Esophagus muscularis mucosa (tissue), 4 donors: ENCODE results near the gene CSRP3. TPM values are rescaled to one million over a fixed set of nuclear protein-coding genes. Genes with fewer than 3 reads are reported as not detected.

Experiments used
- DNase-seq: peaks from one replicate; pipeline ENCODE4 v3.0.0-alpha.2; 2017; ENCODE audit errors: extremely low spot score
- H3K27ac ChIP-seq, 4 donors: fragments of 200-600 bp; sonication (generic); replicated peaks in 1 of 4; 1 replicate in 3 of 4; 2 replicates in 1 of 4; pipeline ENCODE4 v1.5.1; 2016 to 2019; ENCODE audit warnings: mild to moderate bottlenecking in 1 of 4
- H3K27me3 ChIP-seq, 4 donors: fragments of 200-600 bp; sonication (generic); one replicate each; pipeline versions ENCODE4 v1.5.1 to v1.6.0; 2016 to 2019
- H3K36me3 ChIP-seq, 4 donors: fragments of 200-600 bp; sonication (generic); one replicate each; pipeline ENCODE4 v1.5.1; 2016 to 2019
- H3K4me1 ChIP-seq, 4 donors: fragments of 200-600 bp; sonication (generic); one replicate each; pipeline ENCODE4 v1.5.1; 2016 to 2019
- H3K4me3 ChIP-seq, 4 donors: fragments of 200-600 bp; sonication (generic); 1 replicate in 2 of 4; 2 replicates in 2 of 4; pipeline ENCODE4 v1.5.1; 2016 to 2019; ENCODE audit warnings: mild to moderate bottlenecking in 4 of 4, moderate library complexity in 1 of 4
- H3K9me3 ChIP-seq, 4 donors: fragments of 200-600 bp; sonication (generic); 1 replicate in 3 of 4; 2 replicates in 1 of 4; pipeline ENCODE4 v1.5.1; 2016 to 2019
- CTCF ChIP-seq, 3 experiments: fragments of 200-600 bp in 2 of 3; fragments of 450-650 bp in 1 of 3; sonication (generic) in 2 of 3; IDR thresholded peaks; one replicate each; pipeline ENCODE4 v1.5.1; 2017 to 2019; ENCODE audit warnings: antibody characterized with exemption in 3 of 3, mild to moderate bottlenecking in 2 of 3, moderate library complexity in 1 of 3
- EP300 ChIP-seq: sonication (generic); formaldehyde crosslinking; IDR thresholded peaks from one replicate; pipeline ENCODE4 v1.6.1; 2017; ENCODE audit warnings: antibody characterized with exemption
- POLR2A ChIP-seq: fragments of 450-650 bp; IDR thresholded peaks from one replicate; pipeline ENCODE4 v1.6.1; 2017; ENCODE audit warnings: antibody characterized with exemption, moderate library complexity, mild to moderate bottlenecking, low read depth
- POLR2AphosphoS5 ChIP-seq, 2 donors: sonication (generic); formaldehyde crosslinking; IDR thresholded peaks; one replicate each; pipeline ENCODE4 v1.6.1; 2017; ENCODE audit warnings: antibody characterized with exemption in 2 of 2
- WGBS: methylation state at CpG from one replicate; pipeline ENCODE4 v1.1.5; 2018; 5-methylcytosine and 5-hydroxymethylcytosine counted together
- intact Hi-C: fragments of 100-400 bp; cut with DNase I; formaldehyde crosslinking; loops from one replicate; pipeline ENCODE4 v1.15.1; 2023
- total RNA-seq, 4 donors: library from RNA; depleted of rRNA; stranded (reverse); fragments of >200 nt; gene quantifications; one replicate each; pipeline versions ENCODE4 v1.1.0 to v1.2.1, GENCODE V29; 2016

Gene CSRP3
- total RNA-seq, 4 donors from 2014 or later, result not detected

- Histone ChIP-seq H3K4me3 (no peak overlapping the region), H3K36me3 (no peaks in the 10 kb centered on the region), H3K4me1 (no peaks in the 10 kb centered on the region), H3K27me3 (no peaks in the 10 kb centered on the region), H3K27ac (no peak overlapping the region), H3K9me3 (peaks cover 0 to 5% (median 0%) of the 10 kb centered on the region in 4 donors)
- TF ChIP-seq POLR2AphosphoS5 (IDR thresholded peaks at IDR 0.05) (no peak), EP300 (no peak), CTCF (IDR thresholded peaks at IDR 0.05) (no peak), POLR2A (no peak)
- intact Hi-C loops, result no loop called here
- 79% methylated on average over 8 of the region's 15 CpGs for WGBS
- DNase-seq, result peak; percentile 19
These were observed 17.1 kb upstream of the CSRP3 start for GRCh38 chr11:19218786-19219460.

- H3K27me3 ChIP-seq, result peaks cover 0 to 2% (median 0%) of the 10 kb centered on the region in 4 donors
- H3K9me3 ChIP-seq, result peaks cover 0 to 5% (median 0%) of the 10 kb centered on the region in 4 donors
- WGBS, result 91% methylated on average over 3 of the region's 3 CpGs
- no peak overlapping the region for H3K27ac ChIP-seq
- peak; percentile 78 for DNase-seq
- H3K36me3 ChIP-seq, result no peaks in the 10 kb centered on the region
- H3K4me1 ChIP-seq, result no peaks in the 10 kb centered on the region
- TF ChIP-seq CTCF (IDR thresholded peaks at IDR 0.05) (no peak), EP300 (no peak), POLR2A (no peak), POLR2AphosphoS5 (IDR thresholded peaks at IDR 0.05) (no peak)
- intact Hi-C loops, result no loop called here
- H3K4me3 ChIP-seq, result no peak overlapping the region
These were observed 16.4 kb upstream of the CSRP3 start for GRCh38 chr11:19218216-19218615.

GRCh38 chr11:19216709-19217374 is 15.1 kb upstream of the CSRP3 start:
- Histone ChIP-seq H3K27me3 (peaks cover 0 to 4% (median 0%) of the 10 kb centered on the region in 4 donors), H3K4me3 (no peak overlapping the region), H3K4me1 (no peaks in the 10 kb centered on the region), H3K27ac (no peak overlapping the region), H3K9me3 (no peaks in the 10 kb centered on the region), H3K36me3 (no peaks in the 10 kb centered on the region)
- TF ChIP-seq CTCF (IDR thresholded peaks at IDR 0.05) (no peak), POLR2A (no peak), POLR2AphosphoS5 (IDR thresholded peaks at IDR 0.05) (no peak), EP300 (no peak)
- DNase-seq, result no peak
- 42% methylated on average over 3 of the region's 3 CpGs for WGBS
- intact Hi-C loops, result no loop called here

- WGBS, result 85% methylated on average over 4 of the region's 4 CpGs
These were observed 14.2 kb upstream of the CSRP3 start for GRCh38 chr11:19216021-19216420.

More at GRCh38 chr11:19216021-19216420, 14.2 kb upstream of the CSRP3 start:
- H3K27ac ChIP-seq, result no peak overlapping the region
- H3K4me3 ChIP-seq, result no peak overlapping the region
- H3K36me3 ChIP-seq, result no peaks in the 10 kb centered on the region
- H3K27me3 ChIP-seq, result peaks cover 0 to 4% (median 0%) of the 10 kb centered on the region in 4 donors
- intact Hi-C loops, result no loop called here
- DNase-seq, result no peak
- TF ChIP-seq EP300 (no peak), POLR2AphosphoS5 (IDR thresholded peaks at IDR 0.05) (no peak), POLR2A (no peak), CTCF (IDR thresholded peaks at IDR 0.05) (no peak)
- no peaks in the 10 kb centered on the region for H3K9me3 ChIP-seq
- H3K4me1 ChIP-seq, result no peaks in the 10 kb centered on the region
